Measurements from ENCODE around the gene FLII.

GRCh38 chr17:18254888-18255649, 3.5 kb downstream of the FLII start:
- TF ChIP-seq CTCF (conservative IDR thresholded peaks at IDR 0.05 in 1 of 2, IDR thresholded peaks at IDR 0.05 in 1 of 2; ENCODE audit: low read depth in 1 of 2, low read length in 2 of 2) (no peak), EZH2 (IDR thresholded peaks at IDR 0.05; ENCODE audit: low read length, missing control alignments) (no peak)

Measured in fibroblast of lung (primary cell).